Measurements from ENCODE around the gene BTG1. TPM values are rescaled to one million over a fixed set of nuclear protein-coding genes. Genes with fewer than 3 reads are reported as not detected.

BTG1 gene
- total and polyA plus RNA-seq, 2 experiments from 2014 or later: 15.5 to 36.2 TPM

- TF ChIP-seq, protein P1, sequence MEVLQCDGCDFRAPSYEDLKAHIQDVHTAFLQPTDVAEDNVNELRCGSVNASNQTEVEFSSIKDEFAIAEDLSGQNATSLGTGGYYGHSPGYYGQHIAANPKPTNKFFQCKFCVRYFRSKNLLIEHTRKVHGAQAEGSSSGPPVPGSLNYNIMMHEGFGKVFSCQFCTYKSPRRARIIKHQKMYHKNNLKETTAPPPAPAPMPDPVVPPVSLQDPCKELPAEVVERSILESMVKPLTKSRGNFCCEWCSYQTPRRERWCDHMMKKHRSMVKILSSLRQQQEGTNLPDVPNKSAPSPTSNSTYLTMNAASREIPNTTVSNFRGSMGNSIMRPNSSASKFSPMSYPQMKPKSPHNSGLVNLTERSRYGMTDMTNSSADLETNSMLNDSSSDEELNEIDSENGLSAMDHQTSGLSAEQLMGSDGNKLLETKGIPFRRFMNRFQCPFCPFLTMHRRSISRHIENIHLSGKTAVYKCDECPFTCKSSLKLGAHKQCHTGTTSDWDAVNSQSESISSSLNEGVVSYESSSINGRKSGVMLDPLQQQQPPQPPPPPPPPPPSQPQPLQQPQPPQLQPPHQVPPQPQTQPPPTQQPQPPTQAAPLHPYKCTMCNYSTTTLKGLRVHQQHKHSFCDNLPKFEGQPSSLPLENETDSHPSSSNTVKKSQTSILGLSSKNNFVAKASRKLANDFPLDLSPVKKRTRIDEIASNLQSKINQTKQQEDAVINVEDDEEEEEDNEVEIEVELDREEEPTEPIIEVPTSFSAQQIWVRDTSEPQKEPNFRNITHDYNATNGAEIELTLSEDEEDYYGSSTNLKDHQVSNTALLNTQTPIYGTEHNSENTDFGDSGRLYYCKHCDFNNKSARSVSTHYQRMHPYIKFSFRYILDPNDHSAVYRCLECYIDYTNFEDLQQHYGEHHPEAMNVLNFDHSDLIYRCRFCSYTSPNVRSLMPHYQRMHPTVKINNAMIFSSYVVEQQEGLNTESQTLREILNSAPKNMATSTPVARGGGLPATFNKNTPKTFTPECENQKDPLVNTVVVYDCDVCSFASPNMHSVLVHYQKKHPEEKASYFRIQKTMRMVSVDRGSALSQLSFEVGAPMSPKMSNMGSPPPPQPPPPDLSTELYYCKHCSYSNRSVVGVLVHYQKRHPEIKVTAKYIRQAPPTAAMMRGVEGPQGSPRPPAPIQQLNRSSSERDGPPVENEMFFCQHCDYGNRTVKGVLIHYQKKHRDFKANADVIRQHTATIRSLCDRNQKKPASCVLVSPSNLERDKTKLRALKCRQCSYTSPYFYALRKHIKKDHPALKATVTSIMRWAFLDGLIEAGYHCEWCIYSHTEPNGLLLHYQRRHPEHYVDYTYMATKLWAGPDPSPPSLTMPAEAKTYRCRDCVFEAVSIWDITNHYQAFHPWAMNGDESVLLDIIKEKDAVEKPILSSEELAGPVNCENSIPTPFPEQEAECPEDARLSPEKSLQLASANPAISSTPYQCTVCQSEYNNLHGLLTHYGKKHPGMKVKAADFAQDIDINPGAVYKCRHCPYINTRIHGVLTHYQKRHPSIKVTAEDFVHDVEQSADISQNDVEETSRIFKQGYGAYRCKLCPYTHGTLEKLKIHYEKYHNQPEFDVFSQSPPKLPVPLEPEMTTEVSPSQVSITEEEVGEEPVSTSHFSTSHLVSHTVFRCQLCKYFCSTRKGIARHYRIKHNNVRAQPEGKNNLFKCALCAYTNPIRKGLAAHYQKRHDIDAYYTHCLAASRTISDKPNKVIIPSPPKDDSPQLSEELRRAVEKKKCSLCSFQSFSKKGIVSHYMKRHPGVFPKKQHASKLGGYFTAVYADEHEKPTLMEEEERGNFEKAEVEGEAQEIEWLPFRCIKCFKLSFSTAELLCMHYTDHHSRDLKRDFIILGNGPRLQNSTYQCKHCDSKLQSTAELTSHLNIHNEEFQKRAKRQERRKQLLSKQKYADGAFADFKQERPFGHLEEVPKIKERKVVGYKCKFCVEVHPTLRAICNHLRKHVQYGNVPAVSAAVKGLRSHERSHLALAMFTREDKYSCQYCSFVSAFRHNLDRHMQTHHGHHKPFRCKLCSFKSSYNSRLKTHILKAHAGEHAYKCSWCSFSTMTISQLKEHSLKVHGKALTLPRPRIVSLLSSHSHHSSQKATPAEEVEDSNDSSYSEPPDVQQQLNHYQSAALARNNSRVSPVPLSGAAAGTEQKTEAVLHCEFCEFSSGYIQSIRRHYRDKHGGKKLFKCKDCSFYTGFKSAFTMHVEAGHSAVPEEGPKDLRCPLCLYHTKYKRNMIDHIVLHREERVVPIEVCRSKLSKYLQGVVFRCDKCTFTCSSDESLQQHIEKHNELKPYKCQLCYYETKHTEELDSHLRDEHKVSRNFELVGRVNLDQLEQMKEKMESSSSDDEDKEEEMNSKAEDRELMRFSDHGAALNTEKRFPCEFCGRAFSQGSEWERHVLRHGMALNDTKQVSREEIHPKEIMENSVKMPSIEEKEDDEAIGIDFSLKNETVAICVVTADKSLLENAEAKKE (CRISPR knock-in tag; IDR thresholded peaks at IDR 0.05): no peak
- no peak for TF ChIP-seq NANOG (IDR thresholded peaks at IDR 0.05; ENCODE audit: borderline replicate concordance)
- no peak for TF ChIP-seq EZH2phosphoT487 (IDR thresholded peaks at IDR 0.05; ENCODE audit: unreplicated experiment)
- TF ChIP-seq CTCF (conservative IDR thresholded peaks at IDR 0.05; ENCODE audit: low read depth in 2 of 2): no peak
- TF ChIP-seq REST (IDR thresholded peaks at IDR 0.05; ENCODE audit: unreplicated experiment): no peak
- no peak for TF ChIP-seq CREB1 (CRISPR knock-in tag; IDR thresholded peaks at IDR 0.05; ENCODE audit: low read depth)
Measured at GRCh38 chr12:92175961-92176360, 30.3 kb upstream of the BTG1 start (continued).

All from GM23338 (cell line).